ENCODE data around the gene CUBN. TPM values are rescaled to one million over a fixed set of nuclear protein-coding genes. Genes with fewer than 3 reads are reported as not detected.

The CUBN gene
- total RNA-seq, 1 experiment from 2014 or later, result not detected

GRCh38 chr10:17077890-17078289 is 51.7 kb downstream of the CUBN start:
- H3K79me2 ChIP-seq (ENCODE audit: low read length), result no peaks in the 10 kb centered on the region
- H2AFZ ChIP-seq (ENCODE audit: low read length), result no peak overlapping the region
- DNase-seq, result no peak
- no peaks in the 10 kb centered on the region for H3K4me1 ChIP-seq (ENCODE audit: low read length)
- no peaks in the 10 kb centered on the region for H3K9me2 ChIP-seq (replicated peaks; ENCODE audit: insufficient read depth, low read length)
- H3K9me3 ChIP-seq (ENCODE audit: low read length), result no peaks in the 10 kb centered on the region
- H3K27ac ChIP-seq (ENCODE audit: low read length), result no peak overlapping the region
- no peak overlapping the region for H3K4me2 ChIP-seq (ENCODE audit: low read depth, low read length, poor library complexity, severe bottlenecking)
- H3K9ac ChIP-seq (ENCODE audit: low read length), result no peak overlapping the region
- H3K4me3 ChIP-seq (ENCODE audit: low read length), result no peak overlapping the region
- H3K36me3 ChIP-seq (ENCODE audit: insufficient read depth, low read length), result no peaks in the 10 kb centered on the region
- no peaks in the 10 kb centered on the region for H3K27me3 ChIP-seq (ENCODE audit: low read length)
- no peaks in the 10 kb centered on the region for H4K20me1 ChIP-seq (ENCODE audit: insufficient read depth, low read depth, low read length)

- H4K20me1 ChIP-seq (ENCODE audit: insufficient read depth, low read depth, low read length), result no peaks in the 10 kb centered on the region
- no peaks in the 10 kb centered on the region for H3K27me3 ChIP-seq (ENCODE audit: low read length)
- H2AFZ ChIP-seq (ENCODE audit: low read length), result no peak overlapping the region
- no peak overlapping the region for H3K4me3 ChIP-seq (ENCODE audit: low read length)
- H3K4me1 ChIP-seq (ENCODE audit: low read length), result no peaks in the 10 kb centered on the region
- H3K9ac ChIP-seq (ENCODE audit: low read length), result no peak overlapping the region
- H3K79me2 ChIP-seq (ENCODE audit: low read length), result no peaks in the 10 kb centered on the region
- H3K9me2 ChIP-seq (replicated peaks; ENCODE audit: insufficient read depth, low read length), result no peaks in the 10 kb centered on the region
- DNase-seq, result no peak
- H3K4me2 ChIP-seq (ENCODE audit: low read depth, low read length, poor library complexity, severe bottlenecking), result no peak overlapping the region
- H3K9me3 ChIP-seq (ENCODE audit: low read length), result no peaks in the 10 kb centered on the region
- H3K36me3 ChIP-seq (ENCODE audit: insufficient read depth, low read length), result no peaks in the 10 kb centered on the region
- H3K27ac ChIP-seq (ENCODE audit: low read length), result no peak overlapping the region
These were observed 52.2 kb downstream of the CUBN start for GRCh38 chr10:17077346-17077781.

- no peaks in the 10 kb centered on the region for H3K9me2 ChIP-seq (replicated peaks; ENCODE audit: insufficient read depth, low read length)
- DNase-seq, result no peak
- H3K4me2 ChIP-seq (ENCODE audit: low read depth, low read length, poor library complexity, severe bottlenecking), result no peak overlapping the region
- no peak overlapping the region for H3K27ac ChIP-seq (ENCODE audit: low read length)
- no peaks in the 10 kb centered on the region for H3K36me3 ChIP-seq (ENCODE audit: insufficient read depth, low read length)
- H3K4me1 ChIP-seq (ENCODE audit: low read length), result no peaks in the 10 kb centered on the region
- no peak overlapping the region for H2AFZ ChIP-seq (ENCODE audit: low read length)
- H3K27me3 ChIP-seq (ENCODE audit: low read length), result no peaks in the 10 kb centered on the region
- H3K79me2 ChIP-seq (ENCODE audit: low read length), result no peaks in the 10 kb centered on the region
- H3K4me3 ChIP-seq (ENCODE audit: low read length), result no peak overlapping the region
- H4K20me1 ChIP-seq (ENCODE audit: insufficient read depth, low read depth, low read length), result no peaks in the 10 kb centered on the region
- H3K9me3 ChIP-seq (ENCODE audit: low read length), result no peaks in the 10 kb centered on the region
- no peak overlapping the region for H3K9ac ChIP-seq (ENCODE audit: low read length)
These were observed 52.8 kb downstream of the CUBN start for GRCh38 chr10:17076626-17077345.

GRCh38 chr10:17075533-17076359 is 53.9 kb downstream of the CUBN start:
- Histone ChIP-seq H3K36me3 (ENCODE audit: insufficient read depth, low read length) (no peaks in the 10 kb centered on the region), H3K9me2 (replicated peaks; ENCODE audit: insufficient read depth, low read length) (no peaks in the 10 kb centered on the region), H3K27me3 (ENCODE audit: low read length) (no peaks in the 10 kb centered on the region), H3K9me3 (ENCODE audit: low read length) (no peaks in the 10 kb centered on the region), H4K20me1 (ENCODE audit: insufficient read depth, low read depth, low read length) (no peaks in the 10 kb centered on the region), H2AFZ (ENCODE audit: low read length) (no peak overlapping the region), H3K27ac (ENCODE audit: low read length) (no peak overlapping the region), H3K9ac (ENCODE audit: low read length) (no peak overlapping the region), H3K4me1 (ENCODE audit: low read length) (no peaks in the 10 kb centered on the region), H3K79me2 (ENCODE audit: low read length) (no peaks in the 10 kb centered on the region), H3K4me2 (ENCODE audit: low read depth, low read length, poor library complexity, severe bottlenecking) (no peak overlapping the region), H3K4me3 (ENCODE audit: low read length) (no peak overlapping the region)
- no peak for DNase-seq

GRCh38 chr10:17074541-17074847 is 55.1 kb downstream of the CUBN start:
- H3K4me2 ChIP-seq (ENCODE audit: low read depth, low read length, poor library complexity, severe bottlenecking), result no peak overlapping the region
- no peaks in the 10 kb centered on the region for H3K79me2 ChIP-seq (ENCODE audit: low read length)
- H3K36me3 ChIP-seq (ENCODE audit: insufficient read depth, low read length), result no peaks in the 10 kb centered on the region
- H2AFZ ChIP-seq (ENCODE audit: low read length), result no peak overlapping the region
- no peak overlapping the region for H3K4me3 ChIP-seq (ENCODE audit: low read length)
- H3K9me2 ChIP-seq (replicated peaks; ENCODE audit: insufficient read depth, low read length), result no peaks in the 10 kb centered on the region
- H3K4me1 ChIP-seq (ENCODE audit: low read length), result no peaks in the 10 kb centered on the region
- H3K27ac ChIP-seq (ENCODE audit: low read length), result no peak overlapping the region
- no peaks in the 10 kb centered on the region for H3K27me3 ChIP-seq (ENCODE audit: low read length)
- no peak for DNase-seq
- no peaks in the 10 kb centered on the region for H4K20me1 ChIP-seq (ENCODE audit: insufficient read depth, low read depth, low read length)
- no peak overlapping the region for H3K9ac ChIP-seq (ENCODE audit: low read length)
- H3K9me3 ChIP-seq (ENCODE audit: low read length), result no peaks in the 10 kb centered on the region

- no peaks in the 10 kb centered on the region for H3K4me1 ChIP-seq (ENCODE audit: low read length)
- H3K27ac ChIP-seq (ENCODE audit: low read length), result no peak overlapping the region
- H4K20me1 ChIP-seq (ENCODE audit: insufficient read depth, low read depth, low read length), result no peaks in the 10 kb centered on the region
- H3K9me2 ChIP-seq (replicated peaks; ENCODE audit: insufficient read depth, low read length), result no peaks in the 10 kb centered on the region
- H3K4me3 ChIP-seq (ENCODE audit: low read length), result no peak overlapping the region
- H3K36me3 ChIP-seq (ENCODE audit: insufficient read depth, low read length), result no peaks in the 10 kb centered on the region
- H3K27me3 ChIP-seq (ENCODE audit: low read length), result no peaks in the 10 kb centered on the region
- no peaks in the 10 kb centered on the region for H3K79me2 ChIP-seq (ENCODE audit: low read length)
- H2AFZ ChIP-seq (ENCODE audit: low read length), result no peak overlapping the region
- no peak overlapping the region for H3K9ac ChIP-seq (ENCODE audit: low read length)
- DNase-seq, result no peak
- no peaks in the 10 kb centered on the region for H3K9me3 ChIP-seq (ENCODE audit: low read length)
- H3K4me2 ChIP-seq (ENCODE audit: low read depth, low read length, poor library complexity, severe bottlenecking), result no peak overlapping the region
These were observed 55.7 kb downstream of the CUBN start for GRCh38 chr10:17073725-17074540.

- Histone ChIP-seq H3K27ac (ENCODE audit: low read length) (no peak overlapping the region), H3K9me3 (ENCODE audit: low read length) (no peaks in the 10 kb centered on the region), H3K36me3 (ENCODE audit: insufficient read depth, low read length) (no peaks in the 10 kb centered on the region), H3K9ac (ENCODE audit: low read length) (no peak overlapping the region), H3K79me2 (ENCODE audit: low read length) (no peaks in the 10 kb centered on the region), H3K4me3 (ENCODE audit: low read length) (no peak overlapping the region), H3K9me2 (replicated peaks; ENCODE audit: insufficient read depth, low read length) (no peaks in the 10 kb centered on the region), H3K27me3 (ENCODE audit: low read length) (no peaks in the 10 kb centered on the region), H2AFZ (ENCODE audit: low read length) (no peak overlapping the region), H3K4me1 (ENCODE audit: low read length) (no peaks in the 10 kb centered on the region), H4K20me1 (ENCODE audit: insufficient read depth, low read depth, low read length) (no peaks in the 10 kb centered on the region), H3K4me2 (ENCODE audit: low read depth, low read length, poor library complexity, severe bottlenecking) (no peak overlapping the region)
- DNase-seq, result no peak
These were observed 60.7 kb downstream of the CUBN start for GRCh38 chr10:17068953-17069352.
